ENCODE results near the gene IFI27L2.

DNA sequence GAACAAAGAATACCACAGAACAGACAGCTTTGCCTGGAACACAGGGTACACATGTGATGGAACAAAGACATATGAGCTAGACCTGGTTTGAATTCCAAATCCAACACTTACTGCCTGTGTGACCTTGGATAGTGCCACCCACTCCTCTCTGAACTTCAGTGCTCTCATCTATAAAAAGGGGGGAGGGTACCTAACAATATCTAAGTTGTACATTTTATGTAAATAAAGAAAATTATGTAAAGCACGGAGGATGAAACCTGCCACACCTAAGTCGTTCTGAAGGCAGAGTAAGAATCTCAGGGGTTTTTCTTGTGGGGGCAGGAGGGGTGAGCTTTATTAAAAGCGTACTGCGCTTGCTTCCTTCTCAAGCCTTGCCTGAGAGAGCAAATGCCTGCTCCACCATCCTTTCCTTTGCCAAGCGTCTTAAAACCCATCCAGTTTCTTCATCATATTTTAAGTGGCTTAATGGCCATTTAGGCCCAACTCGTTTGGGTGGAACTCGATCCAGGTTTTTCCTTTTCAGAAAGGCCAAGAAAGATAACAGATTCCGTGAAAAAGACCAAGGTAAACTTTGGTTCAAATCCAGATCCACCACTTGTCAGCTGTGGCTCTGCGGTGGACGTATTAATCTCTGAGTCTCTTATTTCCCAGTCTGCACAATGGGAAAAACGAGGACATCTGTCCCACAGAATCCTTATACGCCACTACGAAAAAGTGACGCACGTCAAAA is 49.3 kb downstream of the IFI27L2 start:
- TF ChIP-seq CBX8 (IDR thresholded peaks at IDR 0.05; ENCODE audit: borderline replicate concordance, low read depth, low read length) (no peak), EP300 (IDR thresholded peaks at IDR 0.05; ENCODE audit: borderline replicate concordance in 1 of 2, low read depth in 2 of 2, low read length in 2 of 2) (no peak), RFX5 (IDR thresholded peaks at IDR 0.05; ENCODE audit: borderline replicate concordance, low read depth, low read length) (no peak), POLR2A (IDR thresholded peaks at IDR 0.05; ENCODE audit: control extremely low read depth in 1 of 2, low read depth in 2 of 2, low read length in 2 of 2) (no peak), CEBPB (IDR thresholded peaks at IDR 0.05; ENCODE audit: low read depth, low read length) (no peak)
- TF ChIP-seq, protein P1, sequence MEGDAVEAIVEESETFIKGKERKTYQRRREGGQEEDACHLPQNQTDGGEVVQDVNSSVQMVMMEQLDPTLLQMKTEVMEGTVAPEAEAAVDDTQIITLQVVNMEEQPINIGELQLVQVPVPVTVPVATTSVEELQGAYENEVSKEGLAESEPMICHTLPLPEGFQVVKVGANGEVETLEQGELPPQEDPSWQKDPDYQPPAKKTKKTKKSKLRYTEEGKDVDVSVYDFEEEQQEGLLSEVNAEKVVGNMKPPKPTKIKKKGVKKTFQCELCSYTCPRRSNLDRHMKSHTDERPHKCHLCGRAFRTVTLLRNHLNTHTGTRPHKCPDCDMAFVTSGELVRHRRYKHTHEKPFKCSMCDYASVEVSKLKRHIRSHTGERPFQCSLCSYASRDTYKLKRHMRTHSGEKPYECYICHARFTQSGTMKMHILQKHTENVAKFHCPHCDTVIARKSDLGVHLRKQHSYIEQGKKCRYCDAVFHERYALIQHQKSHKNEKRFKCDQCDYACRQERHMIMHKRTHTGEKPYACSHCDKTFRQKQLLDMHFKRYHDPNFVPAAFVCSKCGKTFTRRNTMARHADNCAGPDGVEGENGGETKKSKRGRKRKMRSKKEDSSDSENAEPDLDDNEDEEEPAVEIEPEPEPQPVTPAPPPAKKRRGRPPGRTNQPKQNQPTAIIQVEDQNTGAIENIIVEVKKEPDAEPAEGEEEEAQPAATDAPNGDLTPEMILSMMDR (IDR thresholded peaks at IDR 0.05; ENCODE audit: control extremely low read depth in 1 of 3, insufficient read depth in 1 of 3, low read depth in 1 of 3, low read length in 3 of 3), result no peak
- TF ChIP-seq, protein P2, sequence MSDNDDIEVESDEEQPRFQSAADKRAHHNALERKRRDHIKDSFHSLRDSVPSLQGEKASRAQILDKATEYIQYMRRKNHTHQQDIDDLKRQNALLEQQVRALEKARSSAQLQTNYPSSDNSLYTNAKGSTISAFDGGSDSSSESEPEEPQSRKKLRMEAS (IDR thresholded peaks at IDR 0.05), result no peak
- TF ChIP-seq, protein P3, sequence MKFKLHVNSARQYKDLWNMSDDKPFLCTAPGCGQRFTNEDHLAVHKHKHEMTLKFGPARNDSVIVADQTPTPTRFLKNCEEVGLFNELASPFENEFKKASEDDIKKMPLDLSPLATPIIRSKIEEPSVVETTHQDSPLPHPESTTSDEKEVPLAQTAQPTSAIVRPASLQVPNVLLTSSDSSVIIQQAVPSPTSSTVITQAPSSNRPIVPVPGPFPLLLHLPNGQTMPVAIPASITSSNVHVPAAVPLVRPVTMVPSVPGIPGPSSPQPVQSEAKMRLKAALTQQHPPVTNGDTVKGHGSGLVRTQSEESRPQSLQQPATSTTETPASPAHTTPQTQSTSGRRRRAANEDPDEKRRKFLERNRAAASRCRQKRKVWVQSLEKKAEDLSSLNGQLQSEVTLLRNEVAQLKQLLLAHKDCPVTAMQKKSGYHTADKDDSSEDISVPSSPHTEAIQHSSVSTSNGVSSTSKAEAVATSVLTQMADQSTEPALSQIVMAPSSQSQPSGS (IDR thresholded peaks at IDR 0.05; ENCODE audit: low read length), result no peak
